Measurements from ENCODE around the gene SEMA3A. TPM values are rescaled to one million over a fixed set of nuclear protein-coding genes. Genes with fewer than 3 reads are reported as not detected.
A peak's percentile ranks its signal among the peaks of the same experiment; 100 is the strongest.

SEMA3A gene
- total and polyA plus RNA-seq, 2 experiments from 2014 or later, result 19.8 to 46.4 TPM

GRCh38 chr7:84106291-84106690, 88.3 kb downstream of the SEMA3A start:
- H3K9me3 Mint-ChIP-seq, result no peaks in the 10 kb centered on the region
- Histone ChIP-seq H4K20me1 (replicated peaks; ENCODE audit: insufficient read depth) (no peaks in the 10 kb centered on the region), H3K9me2 (ENCODE audit: insufficient read depth) (no peaks in the 10 kb centered on the region), H3K27ac (ENCODE audit: low read depth) (no peak overlapping the region), H3K79me2 (replicated peaks; ENCODE audit: insufficient read depth) (peaks cover 6% of the 10 kb centered on the region), H3K4me2 (no peak overlapping the region), H3K4me3 (no peak overlapping the region), H3K36me3 (ENCODE audit: insufficient read depth) (no peaks in the 10 kb centered on the region), H3K4me1 (ENCODE audit: insufficient read depth) (peaks cover 43% of the 10 kb centered on the region), H2AFZ (no peak overlapping the region), H3F3A (replicated peaks; ENCODE audit: low read depth) (no peaks in the 10 kb centered on the region), H3K27me3 (ENCODE audit: insufficient read depth) (no peaks in the 10 kb centered on the region)
- no peak for DNase-seq (ENCODE audit: low spot score)
- H3K27ac Mint-ChIP-seq, result peak overlapping the region; percentile 7; the same call in 1 of the 2 replicates
- TF ChIP-seq EZH2 (IDR thresholded peaks at IDR 0.05; ENCODE audit: low read depth, unreplicated experiment), result no peak
- TF ChIP-seq CREB1 (CRISPR knock-in tag; IDR thresholded peaks at IDR 0.05; ENCODE audit: low read depth), result no peak
- TF ChIP-seq, protein P1, sequence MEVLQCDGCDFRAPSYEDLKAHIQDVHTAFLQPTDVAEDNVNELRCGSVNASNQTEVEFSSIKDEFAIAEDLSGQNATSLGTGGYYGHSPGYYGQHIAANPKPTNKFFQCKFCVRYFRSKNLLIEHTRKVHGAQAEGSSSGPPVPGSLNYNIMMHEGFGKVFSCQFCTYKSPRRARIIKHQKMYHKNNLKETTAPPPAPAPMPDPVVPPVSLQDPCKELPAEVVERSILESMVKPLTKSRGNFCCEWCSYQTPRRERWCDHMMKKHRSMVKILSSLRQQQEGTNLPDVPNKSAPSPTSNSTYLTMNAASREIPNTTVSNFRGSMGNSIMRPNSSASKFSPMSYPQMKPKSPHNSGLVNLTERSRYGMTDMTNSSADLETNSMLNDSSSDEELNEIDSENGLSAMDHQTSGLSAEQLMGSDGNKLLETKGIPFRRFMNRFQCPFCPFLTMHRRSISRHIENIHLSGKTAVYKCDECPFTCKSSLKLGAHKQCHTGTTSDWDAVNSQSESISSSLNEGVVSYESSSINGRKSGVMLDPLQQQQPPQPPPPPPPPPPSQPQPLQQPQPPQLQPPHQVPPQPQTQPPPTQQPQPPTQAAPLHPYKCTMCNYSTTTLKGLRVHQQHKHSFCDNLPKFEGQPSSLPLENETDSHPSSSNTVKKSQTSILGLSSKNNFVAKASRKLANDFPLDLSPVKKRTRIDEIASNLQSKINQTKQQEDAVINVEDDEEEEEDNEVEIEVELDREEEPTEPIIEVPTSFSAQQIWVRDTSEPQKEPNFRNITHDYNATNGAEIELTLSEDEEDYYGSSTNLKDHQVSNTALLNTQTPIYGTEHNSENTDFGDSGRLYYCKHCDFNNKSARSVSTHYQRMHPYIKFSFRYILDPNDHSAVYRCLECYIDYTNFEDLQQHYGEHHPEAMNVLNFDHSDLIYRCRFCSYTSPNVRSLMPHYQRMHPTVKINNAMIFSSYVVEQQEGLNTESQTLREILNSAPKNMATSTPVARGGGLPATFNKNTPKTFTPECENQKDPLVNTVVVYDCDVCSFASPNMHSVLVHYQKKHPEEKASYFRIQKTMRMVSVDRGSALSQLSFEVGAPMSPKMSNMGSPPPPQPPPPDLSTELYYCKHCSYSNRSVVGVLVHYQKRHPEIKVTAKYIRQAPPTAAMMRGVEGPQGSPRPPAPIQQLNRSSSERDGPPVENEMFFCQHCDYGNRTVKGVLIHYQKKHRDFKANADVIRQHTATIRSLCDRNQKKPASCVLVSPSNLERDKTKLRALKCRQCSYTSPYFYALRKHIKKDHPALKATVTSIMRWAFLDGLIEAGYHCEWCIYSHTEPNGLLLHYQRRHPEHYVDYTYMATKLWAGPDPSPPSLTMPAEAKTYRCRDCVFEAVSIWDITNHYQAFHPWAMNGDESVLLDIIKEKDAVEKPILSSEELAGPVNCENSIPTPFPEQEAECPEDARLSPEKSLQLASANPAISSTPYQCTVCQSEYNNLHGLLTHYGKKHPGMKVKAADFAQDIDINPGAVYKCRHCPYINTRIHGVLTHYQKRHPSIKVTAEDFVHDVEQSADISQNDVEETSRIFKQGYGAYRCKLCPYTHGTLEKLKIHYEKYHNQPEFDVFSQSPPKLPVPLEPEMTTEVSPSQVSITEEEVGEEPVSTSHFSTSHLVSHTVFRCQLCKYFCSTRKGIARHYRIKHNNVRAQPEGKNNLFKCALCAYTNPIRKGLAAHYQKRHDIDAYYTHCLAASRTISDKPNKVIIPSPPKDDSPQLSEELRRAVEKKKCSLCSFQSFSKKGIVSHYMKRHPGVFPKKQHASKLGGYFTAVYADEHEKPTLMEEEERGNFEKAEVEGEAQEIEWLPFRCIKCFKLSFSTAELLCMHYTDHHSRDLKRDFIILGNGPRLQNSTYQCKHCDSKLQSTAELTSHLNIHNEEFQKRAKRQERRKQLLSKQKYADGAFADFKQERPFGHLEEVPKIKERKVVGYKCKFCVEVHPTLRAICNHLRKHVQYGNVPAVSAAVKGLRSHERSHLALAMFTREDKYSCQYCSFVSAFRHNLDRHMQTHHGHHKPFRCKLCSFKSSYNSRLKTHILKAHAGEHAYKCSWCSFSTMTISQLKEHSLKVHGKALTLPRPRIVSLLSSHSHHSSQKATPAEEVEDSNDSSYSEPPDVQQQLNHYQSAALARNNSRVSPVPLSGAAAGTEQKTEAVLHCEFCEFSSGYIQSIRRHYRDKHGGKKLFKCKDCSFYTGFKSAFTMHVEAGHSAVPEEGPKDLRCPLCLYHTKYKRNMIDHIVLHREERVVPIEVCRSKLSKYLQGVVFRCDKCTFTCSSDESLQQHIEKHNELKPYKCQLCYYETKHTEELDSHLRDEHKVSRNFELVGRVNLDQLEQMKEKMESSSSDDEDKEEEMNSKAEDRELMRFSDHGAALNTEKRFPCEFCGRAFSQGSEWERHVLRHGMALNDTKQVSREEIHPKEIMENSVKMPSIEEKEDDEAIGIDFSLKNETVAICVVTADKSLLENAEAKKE (CRISPR knock-in tag; IDR thresholded peaks at IDR 0.05), result no peak
- no peak for TF ChIP-seq POLR2AphosphoS5 (IDR thresholded peaks at IDR 0.05; ENCODE audit: low read depth)
- TF ChIP-seq STAT1 (IDR thresholded peaks at IDR 0.05; ENCODE audit: unreplicated experiment), result no peak
- TF ChIP-seq JUNB (IDR thresholded peaks at IDR 0.05; ENCODE audit: unreplicated experiment), result no peak
- TF ChIP-seq ZNF114 (CRISPR knock-in tag; IDR thresholded peaks at IDR 0.05), result no peak
- TF ChIP-seq, protein P2, sequence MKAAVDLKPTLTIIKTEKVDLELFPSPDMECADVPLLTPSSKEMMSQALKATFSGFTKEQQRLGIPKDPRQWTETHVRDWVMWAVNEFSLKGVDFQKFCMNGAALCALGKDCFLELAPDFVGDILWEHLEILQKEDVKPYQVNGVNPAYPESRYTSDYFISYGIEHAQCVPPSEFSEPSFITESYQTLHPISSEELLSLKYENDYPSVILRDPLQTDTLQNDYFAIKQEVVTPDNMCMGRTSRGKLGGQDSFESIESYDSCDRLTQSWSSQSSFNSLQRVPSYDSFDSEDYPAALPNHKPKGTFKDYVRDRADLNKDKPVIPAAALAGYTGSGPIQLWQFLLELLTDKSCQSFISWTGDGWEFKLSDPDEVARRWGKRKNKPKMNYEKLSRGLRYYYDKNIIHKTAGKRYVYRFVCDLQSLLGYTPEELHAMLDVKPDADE (IDR thresholded peaks at IDR 0.05), result no peak
- no peak for TF ChIP-seq CTCF (conservative IDR thresholded peaks at IDR 0.05; ENCODE audit: low read depth in 2 of 2)
- TF ChIP-seq EZH2phosphoT487 (IDR thresholded peaks at IDR 0.05; ENCODE audit: unreplicated experiment), result no peak
- TF ChIP-seq, protein P3, sequence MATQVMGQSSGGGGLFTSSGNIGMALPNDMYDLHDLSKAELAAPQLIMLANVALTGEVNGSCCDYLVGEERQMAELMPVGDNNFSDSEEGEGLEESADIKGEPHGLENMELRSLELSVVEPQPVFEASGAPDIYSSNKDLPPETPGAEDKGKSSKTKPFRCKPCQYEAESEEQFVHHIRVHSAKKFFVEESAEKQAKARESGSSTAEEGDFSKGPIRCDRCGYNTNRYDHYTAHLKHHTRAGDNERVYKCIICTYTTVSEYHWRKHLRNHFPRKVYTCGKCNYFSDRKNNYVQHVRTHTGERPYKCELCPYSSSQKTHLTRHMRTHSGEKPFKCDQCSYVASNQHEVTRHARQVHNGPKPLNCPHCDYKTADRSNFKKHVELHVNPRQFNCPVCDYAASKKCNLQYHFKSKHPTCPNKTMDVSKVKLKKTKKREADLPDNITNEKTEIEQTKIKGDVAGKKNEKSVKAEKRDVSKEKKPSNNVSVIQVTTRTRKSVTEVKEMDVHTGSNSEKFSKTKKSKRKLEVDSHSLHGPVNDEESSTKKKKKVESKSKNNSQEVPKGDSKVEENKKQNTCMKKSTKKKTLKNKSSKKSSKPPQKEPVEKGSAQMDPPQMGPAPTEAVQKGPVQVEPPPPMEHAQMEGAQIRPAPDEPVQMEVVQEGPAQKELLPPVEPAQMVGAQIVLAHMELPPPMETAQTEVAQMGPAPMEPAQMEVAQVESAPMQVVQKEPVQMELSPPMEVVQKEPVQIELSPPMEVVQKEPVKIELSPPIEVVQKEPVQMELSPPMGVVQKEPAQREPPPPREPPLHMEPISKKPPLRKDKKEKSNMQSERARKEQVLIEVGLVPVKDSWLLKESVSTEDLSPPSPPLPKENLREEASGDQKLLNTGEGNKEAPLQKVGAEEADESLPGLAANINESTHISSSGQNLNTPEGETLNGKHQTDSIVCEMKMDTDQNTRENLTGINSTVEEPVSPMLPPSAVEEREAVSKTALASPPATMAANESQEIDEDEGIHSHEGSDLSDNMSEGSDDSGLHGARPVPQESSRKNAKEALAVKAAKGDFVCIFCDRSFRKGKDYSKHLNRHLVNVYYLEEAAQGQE (IDR thresholded peaks at IDR 0.05; ENCODE audit: unreplicated experiment), result no peak
- no peak for TF ChIP-seq NANOG (IDR thresholded peaks at IDR 0.05; ENCODE audit: borderline replicate concordance)
- TF ChIP-seq ZNF331 (CRISPR knock-in tag; IDR thresholded peaks at IDR 0.05; ENCODE audit: low read depth), result no peak
- peaks cover 10% of the 10 kb centered on the region; the same call in 2 of the 3 replicates for H3K36me3 Mint-ChIP-seq (ENCODE audit: low read depth)
- H3K4me3 Mint-ChIP-seq, result no peak overlapping the region
- H3K27me3 Mint-ChIP-seq (ENCODE audit: insufficient read depth, low read depth, poor library complexity), result no peaks in the 10 kb centered on the region
- peaks cover 55% of the 10 kb centered on the region for H3K4me1 Mint-ChIP-seq
- ATAC-seq, result no peak
